NCI-H2107 (cell line): Measurements from ENCODE around the gene PARD6A.

Experiments used
- DNase-seq: peaks from one replicate; lab custom pipeline; 2025; lab: John Stamatoyannopoulos, UW

The PARD6A gene

DNA sequence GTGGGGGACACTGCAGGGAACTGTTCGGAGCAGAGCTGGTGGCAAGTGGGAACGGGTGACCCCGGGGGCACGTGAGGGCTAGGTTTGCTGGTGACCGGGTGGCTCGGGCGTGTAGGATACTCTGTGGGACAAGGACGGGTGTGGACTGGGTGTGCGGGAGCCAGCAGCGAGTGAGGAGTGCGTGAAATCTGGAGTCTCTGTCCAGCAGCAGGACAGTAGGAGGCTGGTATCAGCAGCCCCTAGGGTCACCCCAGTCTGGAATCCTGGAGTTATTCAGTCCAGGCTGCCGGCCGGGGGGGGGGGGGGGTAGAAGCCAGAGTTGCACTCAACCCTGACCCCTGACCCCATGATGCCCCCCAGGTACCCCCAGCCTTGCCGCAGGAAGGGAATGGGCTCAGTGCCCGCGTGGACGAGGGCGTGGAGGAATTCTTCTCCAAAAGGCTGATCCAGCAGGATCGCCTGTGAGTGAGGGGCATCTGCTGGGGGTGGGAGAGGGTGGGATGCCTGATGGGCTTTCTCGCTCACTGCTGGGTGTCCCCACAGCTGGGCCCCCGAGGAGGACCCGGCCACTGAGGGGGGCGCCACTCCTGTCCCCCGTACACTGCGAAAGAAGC is 6.9 kb upstream of the PARD6A start:
- no peak for DNase-seq

DNA sequence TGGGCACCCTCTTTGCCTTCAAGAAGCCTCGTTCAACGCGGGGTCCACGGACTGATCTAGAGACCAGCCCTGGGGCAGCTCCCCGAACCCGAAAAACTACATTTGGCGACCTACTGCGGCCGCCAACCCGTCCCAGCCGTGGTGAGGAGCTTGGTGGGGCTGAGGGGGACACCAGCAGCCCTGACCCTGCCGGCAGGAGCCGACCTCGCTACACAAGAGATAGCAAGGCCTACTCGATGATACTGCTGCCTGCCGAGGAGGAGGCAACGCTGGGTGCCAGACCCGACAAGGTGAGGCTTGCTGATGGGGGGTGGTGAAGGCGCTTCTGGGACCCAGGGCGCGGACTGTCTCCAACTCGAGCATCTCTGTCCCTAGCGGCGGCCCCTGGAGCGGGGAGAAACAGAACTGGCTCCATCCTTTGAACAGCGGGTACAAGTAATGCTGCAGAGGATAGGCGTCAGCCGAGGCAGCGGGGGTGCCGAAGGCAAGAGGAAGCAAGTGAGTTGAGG is 6.3 kb upstream of the PARD6A start:
- no peak for DNase-seq

DNA sequence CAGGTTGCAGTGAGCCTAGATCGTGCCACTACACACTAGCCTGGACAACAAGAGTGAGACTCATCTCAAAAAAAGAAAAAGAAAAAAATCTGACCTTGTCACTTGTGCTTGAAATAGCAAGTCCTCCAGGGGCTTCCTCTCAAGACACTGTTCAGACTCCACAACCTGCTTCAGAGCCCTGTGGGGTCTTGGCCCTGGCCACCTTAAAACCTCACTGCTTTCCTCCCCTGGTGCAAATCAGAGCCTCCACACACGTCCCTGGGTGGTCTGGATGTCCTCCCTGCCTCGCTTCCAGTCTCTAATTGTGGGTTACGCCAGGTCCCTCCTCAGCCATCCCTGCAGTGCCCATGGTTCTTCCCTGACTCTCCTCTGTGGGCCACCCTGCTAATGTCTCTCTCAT is 5.4 kb upstream of the PARD6A start:
- DNase-seq = no peak

GRCh38 chr16:67656344-67657016 is 4.3 kb upstream of the PARD6A start:
- no peak for DNase-seq

DNA sequence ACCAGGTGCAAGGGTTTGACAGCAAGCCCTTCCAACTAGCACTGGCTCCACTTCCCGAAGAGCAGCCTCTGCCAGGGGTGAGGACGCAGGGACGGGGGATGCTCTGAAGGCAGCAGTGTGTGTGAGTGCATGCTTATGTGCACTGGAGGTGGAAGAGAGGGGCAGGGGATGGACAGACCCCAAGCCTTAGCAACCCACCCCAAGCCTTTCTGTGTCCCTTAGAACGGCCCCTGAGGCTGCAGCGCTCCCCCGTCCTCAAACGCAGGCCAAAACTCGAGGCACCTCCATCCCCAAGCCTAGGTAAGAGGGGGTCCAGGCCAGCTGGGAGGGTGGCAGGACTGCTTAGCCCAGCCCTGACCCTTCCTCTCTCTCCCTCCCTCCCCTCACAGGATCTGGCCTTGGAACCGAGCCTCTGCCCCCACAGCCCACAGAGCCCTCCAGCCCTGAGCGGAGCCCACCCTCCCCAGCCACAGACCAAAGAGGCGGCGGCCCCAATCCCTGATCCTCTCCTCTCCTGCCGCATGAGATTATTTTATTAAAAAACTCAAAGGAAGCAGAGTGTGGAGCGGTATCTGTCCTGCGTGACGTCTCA is 3.6 kb upstream of the PARD6A start:
- DNase-seq = no peak

GRCh38 chr16:67657751-67658518 is 2.8 kb upstream of the PARD6A start:
- no peak for DNase-seq

- DNase-seq = no peak
These were observed 1.7 kb upstream of the PARD6A start for GRCh38 chr16:67658849-67659674.

DNA sequence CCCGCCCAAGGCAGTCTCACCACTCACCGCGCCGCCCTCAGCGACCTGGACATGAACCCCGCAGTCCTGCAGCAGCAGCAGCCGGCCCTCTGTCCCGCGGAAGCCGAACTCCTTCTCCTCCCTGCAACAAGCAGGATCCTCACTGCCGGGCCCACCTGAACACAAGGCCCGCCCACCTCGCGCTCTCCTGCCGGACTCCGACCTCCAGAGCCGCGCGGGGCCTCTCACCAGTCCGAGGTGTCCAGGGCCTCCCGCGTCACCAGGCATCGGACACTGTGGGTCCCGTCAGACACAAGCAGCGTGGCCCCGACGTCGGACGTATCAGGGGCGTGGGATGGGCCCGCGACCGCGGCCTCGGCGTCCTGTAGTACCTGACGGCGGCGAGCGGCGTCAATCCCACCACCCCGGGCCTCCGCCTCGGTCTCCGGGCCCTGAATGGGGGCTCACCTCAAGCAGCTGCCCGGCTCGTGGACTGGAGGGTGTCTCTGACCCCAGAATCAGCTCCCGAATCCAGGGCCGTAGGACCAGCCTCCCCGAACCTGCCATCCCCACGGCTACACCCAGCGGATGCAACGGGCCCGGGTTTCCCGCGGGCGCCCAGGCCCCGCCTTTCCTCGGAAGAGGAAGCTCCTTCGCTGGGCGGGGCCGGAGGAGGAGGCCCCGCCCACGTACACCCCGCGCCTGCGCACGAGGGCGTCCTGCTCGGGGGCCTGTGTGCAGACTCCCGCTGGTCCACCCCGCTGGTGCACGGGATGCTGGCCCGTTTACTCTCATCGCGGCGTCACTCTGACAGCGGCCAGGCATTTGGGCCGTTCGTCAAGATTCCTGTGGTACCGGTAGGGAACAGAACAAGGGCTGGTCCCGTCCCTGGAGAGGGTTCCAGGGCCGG is 841 bp upstream of the PARD6A start, which contains the start of gene ACD:
Gene ACD (minus strand): TSS at position 586 of the 889 bp plus-strand sequence. CDS start 40 bp downstream, at position 546.
- DNase-seq = peak; percentile 89

- DNase-seq = no peak
These were observed 471 bp downstream of the PARD6A start for GRCh38 chr16:67661101-67661761.

GRCh38 chr16:67661886-67662652 is 1.3 kb downstream of the PARD6A start:
- DNase-seq = no peak

DNA sequence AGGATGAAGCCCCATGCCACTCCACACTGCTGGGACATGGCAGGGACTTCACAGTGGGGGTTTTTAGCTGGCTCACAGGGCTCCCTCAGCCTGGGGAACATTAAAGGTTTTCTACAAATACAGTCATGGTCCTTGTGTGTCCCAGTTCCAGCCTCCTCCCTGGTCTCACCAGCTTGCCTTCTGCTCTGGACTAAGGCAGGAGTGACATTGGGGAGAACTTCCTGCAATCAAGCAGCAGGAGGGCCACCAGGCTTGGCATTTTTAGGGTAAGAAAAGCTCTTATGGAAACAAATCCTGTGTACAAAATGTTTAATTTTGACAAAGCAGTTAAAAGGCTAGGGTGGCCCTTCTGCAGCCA is 1.9 kb downstream of the PARD6A start:
- DNase-seq = no peak

DNA sequence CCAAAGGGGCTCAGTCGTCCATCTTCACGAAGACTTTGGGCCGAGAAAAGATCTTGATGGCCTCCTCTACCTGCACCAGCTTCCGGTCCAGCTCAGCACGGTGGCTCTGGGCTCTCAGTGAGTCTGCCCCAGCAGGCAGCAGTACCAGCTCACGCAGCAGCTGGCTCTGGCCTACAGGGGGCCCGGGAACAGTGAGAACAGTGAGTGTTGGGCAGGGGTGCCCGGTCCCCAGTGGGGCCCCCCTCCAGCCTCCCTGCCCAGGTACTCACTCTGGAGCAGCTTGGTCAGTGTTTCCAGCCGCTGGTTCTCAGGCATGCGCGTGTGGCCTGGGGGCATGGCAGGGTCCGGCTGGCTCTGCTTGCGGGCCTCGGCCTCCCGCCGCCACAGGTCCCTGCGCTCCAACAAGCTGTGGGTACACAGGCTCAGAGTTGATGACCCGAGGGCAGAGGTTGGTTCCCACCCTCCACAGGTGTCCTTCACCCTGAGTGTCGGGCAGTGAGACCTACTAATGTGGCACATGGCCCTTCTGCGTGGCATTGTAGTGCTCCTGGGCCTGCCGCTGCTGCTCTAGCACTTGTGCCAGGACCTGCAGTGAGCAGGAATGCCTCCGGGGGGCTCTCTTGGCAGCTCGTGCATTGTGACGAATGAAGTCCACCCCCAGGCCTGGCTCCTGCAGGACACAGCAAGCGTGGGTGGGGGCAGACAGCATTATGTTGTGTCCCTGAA is 2.6 kb downstream of the PARD6A start:
- DNase-seq = no peak

DNA sequence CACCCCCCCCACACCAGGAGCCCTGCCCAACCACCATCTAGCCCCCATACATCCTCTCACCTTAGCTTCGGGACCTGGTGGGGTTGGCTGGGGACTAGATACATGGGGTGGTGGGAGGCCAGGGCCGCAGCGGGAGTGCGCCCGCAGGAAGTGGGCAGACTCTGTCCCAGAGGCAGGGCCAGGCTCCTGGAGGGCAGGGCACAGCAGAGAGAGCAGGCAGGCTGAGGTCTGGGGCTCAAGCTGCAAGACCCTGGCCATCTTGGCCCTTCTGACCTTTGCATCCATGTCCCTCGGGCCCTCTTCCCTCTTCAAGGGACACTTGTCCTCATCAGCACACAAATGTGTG is 3.1 kb downstream of the PARD6A start:
- DNase-seq = no peak

- DNase-seq = no peak
These were observed 3.5 kb downstream of the PARD6A start for GRCh38 chr16:67664258-67664657.

DNA sequence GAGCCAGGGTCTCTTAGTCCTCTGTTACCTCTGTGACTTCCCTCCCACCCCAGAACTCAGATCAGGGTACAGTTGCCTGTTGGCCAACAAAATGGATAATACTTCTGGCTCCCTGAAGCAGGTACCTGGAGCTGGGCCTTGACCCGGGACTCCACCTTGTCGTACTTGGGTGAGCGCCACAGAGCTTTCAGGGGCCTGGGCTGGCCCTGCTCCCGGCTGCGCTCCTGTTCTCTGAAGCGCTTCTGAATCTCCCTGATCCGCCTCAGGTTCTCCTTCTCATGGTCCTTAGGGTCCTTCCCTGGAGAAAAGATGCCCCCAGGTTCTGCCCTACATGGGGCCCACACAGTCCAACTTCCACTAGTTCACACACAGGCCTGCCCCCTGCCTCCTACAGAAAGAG is 4.1 kb downstream of the PARD6A start:
- no peak for DNase-seq

- no peak for DNase-seq
These were observed 4.8 kb downstream of the PARD6A start for GRCh38 chr16:67665598-67665997.

DNA sequence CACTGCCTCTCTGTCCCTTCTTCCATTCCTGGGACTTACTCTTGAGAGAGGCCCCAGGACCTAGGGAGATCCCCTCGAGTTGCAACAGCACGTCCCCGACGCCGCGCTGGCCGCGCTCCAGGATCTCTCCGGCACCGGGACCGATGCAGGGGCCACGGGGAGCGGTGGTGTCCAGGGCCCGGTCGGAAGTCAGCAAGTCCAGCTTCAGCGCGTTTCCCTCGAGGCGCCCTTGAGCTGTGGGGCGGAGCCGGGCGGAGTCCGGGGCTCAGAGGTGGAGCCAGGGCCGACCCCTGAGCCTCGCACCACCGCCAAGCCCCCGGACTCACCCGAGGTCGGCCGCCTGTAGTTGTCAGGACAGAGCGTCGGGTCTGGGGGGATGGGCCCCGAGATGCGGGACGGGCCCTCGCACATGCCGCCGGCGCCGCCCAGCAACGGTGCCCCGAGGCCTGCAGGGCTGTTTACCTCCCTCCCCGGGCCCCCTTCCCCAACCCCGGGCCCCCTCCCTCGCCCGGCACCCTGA is 5.3 kb downstream of the PARD6A start:
- no peak for DNase-seq
